Astrocyte of the cerebellum (primary cell): ENCODE results near the gene IARS1.
A peak's percentile ranks its signal among the peaks of the same experiment; 100 is the strongest.

Experiments
- DNase-seq: peaks from one replicate; pipeline ENCODE4 v3.0.0-alpha.2; 2011; ENCODE audit warnings: low read depth
- H3K4me3 ChIP-seq: 2 replicates; pipeline ENCODE4 v1.5.1; 2011; ENCODE audit warnings: mild to moderate bottlenecking, low read depth, low read length, moderate library complexity
- in situ Hi-C: cut with HindIII; loops from 2 replicates; pipeline ENCODE4 v1.10.0; 2017; ENCODE audit warnings: low sequenced_read_pairs
- TF ChIP-seq, protein P1 (sequence below): IDR thresholded peaks from 2 replicates; pipeline ENCODE4 v1.5.1; 2012; ENCODE audit warnings: low read length, low read depth, moderate library complexity, mild to moderate bottlenecking; ENCODE audit errors: missing control alignments

Gene IARS1

DNA sequence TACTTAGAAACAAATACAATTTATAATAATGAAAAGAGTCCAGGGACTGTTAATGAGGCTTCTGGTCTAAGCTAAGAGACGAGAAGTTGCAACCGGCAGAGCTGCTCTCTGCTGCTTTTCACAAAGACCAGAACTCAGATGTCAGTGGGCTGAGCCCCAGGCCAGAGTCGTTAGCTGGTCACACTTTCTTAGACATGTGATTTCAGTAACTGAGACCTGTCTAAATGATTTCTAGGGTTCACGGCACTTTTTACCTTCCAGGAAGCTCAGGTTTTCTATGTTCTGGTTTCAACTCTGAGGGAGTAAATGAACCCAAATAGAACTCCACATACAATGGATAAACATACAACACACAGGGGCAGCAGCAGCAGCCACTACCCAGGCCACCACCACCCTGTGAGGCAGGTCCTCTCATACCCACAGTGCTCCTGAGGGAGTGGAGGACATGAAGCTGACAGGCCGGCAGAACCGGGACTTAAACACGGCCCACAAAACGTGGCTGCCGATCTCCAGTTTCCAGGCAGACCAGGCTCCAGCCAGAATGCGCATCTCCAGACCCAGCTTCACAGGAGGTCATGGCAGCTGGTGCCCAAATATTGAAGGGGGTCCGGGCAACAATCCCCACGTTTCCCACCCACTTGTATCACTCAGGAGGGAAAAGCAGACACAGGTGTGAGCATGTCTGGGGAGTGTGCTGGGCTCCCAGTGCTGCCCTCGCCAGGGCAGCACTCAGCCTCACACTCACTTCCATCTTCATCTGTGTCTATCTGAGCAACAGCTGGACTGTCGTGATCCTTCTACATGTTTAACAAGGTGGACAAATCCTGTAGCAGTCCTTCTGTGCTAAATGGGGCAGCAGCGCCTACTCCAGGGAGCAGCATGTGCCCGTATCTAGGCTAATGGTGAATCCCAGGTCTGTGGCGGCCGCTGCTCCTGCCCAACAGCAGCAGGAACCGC lies 38.8 kb downstream of the IARS1 start:
- no peak overlapping the region for H3K4me3 ChIP-seq
- TF ChIP-seq, protein P1, sequence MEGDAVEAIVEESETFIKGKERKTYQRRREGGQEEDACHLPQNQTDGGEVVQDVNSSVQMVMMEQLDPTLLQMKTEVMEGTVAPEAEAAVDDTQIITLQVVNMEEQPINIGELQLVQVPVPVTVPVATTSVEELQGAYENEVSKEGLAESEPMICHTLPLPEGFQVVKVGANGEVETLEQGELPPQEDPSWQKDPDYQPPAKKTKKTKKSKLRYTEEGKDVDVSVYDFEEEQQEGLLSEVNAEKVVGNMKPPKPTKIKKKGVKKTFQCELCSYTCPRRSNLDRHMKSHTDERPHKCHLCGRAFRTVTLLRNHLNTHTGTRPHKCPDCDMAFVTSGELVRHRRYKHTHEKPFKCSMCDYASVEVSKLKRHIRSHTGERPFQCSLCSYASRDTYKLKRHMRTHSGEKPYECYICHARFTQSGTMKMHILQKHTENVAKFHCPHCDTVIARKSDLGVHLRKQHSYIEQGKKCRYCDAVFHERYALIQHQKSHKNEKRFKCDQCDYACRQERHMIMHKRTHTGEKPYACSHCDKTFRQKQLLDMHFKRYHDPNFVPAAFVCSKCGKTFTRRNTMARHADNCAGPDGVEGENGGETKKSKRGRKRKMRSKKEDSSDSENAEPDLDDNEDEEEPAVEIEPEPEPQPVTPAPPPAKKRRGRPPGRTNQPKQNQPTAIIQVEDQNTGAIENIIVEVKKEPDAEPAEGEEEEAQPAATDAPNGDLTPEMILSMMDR = no peak
- DNase-seq = no peak
- in situ Hi-C loops = no loop called here

DNA sequence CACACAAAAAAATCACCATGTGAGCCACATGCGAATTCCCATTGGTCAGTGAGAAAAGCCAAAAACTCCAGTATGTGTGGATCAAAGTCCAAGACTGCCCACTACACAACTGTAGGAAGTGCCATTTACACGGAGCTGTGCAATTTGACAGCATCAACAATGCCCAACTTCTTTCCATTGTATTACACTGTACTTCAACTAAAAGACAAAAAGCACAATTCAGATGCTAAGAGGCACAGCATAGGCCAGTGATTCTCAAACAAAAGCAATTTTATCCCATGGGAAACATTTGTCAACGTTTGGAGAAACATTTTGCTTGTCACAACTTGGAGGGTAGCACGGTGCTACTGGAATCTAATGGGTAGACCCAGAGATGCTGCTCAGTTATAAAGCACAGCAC lies 39.8 kb downstream of the IARS1 start:
- TF ChIP-seq, protein P1 = no peak
- no peak overlapping the region for H3K4me3 ChIP-seq
- no peak for DNase-seq
- in situ Hi-C loops = no loop called here

DNA sequence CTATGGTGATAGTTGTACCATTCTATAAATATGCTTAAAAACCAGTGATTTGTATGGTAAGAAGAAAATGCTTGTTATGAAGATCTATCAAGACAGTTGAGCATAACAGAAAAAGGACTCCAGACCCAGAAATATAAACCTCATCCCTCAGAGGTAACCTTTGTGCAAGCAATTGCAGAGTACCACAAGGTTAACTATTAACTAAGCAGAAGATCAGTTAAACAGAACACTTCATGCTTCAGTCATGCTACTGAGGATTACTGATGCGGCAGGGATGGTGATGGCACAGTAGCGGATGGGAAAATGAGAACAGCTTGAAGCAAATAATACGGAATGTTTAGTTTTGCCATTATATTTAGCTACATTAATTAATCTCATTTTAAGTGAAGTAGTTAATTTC lies 45.5 kb downstream of the IARS1 start:
- no peak overlapping the region for H3K4me3 ChIP-seq
- in situ Hi-C loops = no loop called here
- TF ChIP-seq, protein P1 = no peak
- DNase-seq = no peak

DNA sequence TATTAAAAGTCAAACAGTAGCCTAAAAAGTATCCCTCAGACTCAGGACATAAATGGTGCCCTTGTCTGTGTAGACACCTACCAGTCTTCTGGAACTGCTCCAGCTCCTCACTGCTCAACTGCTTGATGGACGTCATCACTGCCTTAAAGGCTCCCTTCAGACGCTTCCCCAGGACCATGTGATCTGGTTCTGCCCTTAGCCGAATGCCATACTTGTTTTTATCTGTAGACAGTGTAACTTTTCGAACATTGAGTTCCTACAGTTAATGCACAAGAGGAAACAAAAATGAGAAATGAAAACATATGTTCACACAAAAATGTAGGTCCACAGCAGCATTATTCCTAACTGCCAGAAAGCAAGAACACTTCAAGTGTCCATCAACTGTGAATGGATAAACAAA lies 46.2 kb downstream of the IARS1 start:
- DNase-seq = no peak
- TF ChIP-seq, protein P1 = no peak
- no peak overlapping the region for H3K4me3 ChIP-seq
- in situ Hi-C loops = no loop called here

DNA sequence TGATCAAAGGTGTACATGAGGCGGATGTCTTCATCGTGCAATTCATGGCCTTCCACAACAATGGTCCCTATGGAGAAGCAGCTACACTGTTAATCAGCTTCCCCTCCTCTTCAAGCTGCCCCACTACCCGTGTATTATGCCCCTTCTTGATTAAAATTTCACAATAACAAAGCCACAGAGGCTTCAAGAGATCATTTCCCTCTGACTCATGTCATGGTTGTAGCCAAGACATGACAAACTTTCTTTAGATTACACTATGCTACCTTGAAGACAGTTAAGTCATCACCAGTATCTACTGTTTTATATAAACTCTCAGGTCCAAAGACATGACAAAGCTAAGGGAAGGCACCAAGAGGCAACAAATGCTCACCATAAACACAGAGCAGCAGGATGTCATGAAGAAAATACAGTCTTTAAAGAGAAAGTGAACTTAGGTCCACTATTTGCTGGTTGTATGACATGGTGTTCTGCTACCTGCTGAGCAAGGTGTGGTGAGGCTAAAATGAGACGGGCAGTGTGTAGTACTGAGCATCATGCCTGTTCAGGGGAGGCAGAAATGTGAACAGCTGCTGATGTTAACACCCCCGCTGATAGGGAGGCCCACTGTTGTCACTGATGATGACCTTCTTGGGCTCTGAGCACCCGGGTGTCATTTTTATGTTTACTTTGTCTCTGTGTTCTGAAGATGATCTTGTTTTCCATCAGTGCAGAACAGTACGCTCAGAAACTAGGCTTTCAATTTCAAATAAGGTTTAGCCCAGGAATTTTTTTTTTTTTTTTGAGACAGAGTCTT lies 48.3 kb downstream of the IARS1 start:
- no peak overlapping the region for H3K4me3 ChIP-seq
- DNase-seq = peak; percentile 12
- TF ChIP-seq, protein P1 = no peak
- in situ Hi-C loops = no loop called here
